SK-N-MC (cell line): Measurements from ENCODE around the gene CDCA7L.

Experiments used
- EZH2 ChIP-seq: fragments of 200-600 bp; sonication (generic); IDR thresholded peaks from one replicate; pipeline ENCODE4 v1.6.1; 2017; ENCODE audit warnings: antibody characterized with exemption
- POLR2AphosphoS5 ChIP-seq: IDR thresholded peaks from 2 replicates; pipeline ENCODE4 v1.6.1; 2012; ENCODE audit warnings: mild to moderate bottlenecking, low read depth, low read length, borderline replicate concordance

GRCh38 chr7:21967598-21968003, 21.9 kb upstream of the CDCA7L start:
- no peak for TF ChIP-seq POLR2AphosphoS5
- no peak for TF ChIP-seq EZH2
